ENCODE data around the gene ENTPD2.

The ENTPD2 gene

GRCh38 chr9:137058521-137059234 lies 4.8 kb upstream of the ENTPD2 start:
- peak overlapping the region; percentile 77; the same call in 1 of the 2 replicates for H3K27ac ChIP-seq
- TF ChIP-seq, protein P1, sequence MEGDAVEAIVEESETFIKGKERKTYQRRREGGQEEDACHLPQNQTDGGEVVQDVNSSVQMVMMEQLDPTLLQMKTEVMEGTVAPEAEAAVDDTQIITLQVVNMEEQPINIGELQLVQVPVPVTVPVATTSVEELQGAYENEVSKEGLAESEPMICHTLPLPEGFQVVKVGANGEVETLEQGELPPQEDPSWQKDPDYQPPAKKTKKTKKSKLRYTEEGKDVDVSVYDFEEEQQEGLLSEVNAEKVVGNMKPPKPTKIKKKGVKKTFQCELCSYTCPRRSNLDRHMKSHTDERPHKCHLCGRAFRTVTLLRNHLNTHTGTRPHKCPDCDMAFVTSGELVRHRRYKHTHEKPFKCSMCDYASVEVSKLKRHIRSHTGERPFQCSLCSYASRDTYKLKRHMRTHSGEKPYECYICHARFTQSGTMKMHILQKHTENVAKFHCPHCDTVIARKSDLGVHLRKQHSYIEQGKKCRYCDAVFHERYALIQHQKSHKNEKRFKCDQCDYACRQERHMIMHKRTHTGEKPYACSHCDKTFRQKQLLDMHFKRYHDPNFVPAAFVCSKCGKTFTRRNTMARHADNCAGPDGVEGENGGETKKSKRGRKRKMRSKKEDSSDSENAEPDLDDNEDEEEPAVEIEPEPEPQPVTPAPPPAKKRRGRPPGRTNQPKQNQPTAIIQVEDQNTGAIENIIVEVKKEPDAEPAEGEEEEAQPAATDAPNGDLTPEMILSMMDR (conservative IDR thresholded peaks at IDR 0.05) = no peak

DNA sequence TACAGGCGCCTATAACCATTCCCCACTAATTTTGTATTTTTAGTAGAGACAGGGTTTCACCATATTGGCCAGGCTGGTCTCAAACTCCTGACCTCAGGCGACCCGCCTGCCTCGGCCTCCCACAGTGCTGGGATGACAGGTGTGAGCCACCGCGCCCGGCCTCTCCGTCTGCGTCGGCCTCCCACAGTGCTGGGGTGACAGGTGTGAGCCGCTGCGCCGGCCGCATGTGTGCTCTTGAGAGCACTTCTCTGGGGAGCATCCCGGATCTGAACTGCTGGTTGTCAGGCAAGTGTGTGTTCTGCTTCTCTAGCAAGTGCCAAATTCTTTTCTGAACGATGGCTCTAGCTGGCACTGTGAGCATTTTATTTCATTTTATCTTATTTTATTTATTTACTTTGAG lies 3.7 kb upstream of the ENTPD2 start:
- TF ChIP-seq, protein P1 (conservative IDR thresholded peaks at IDR 0.05) = no peak
- peak overlapping the region; percentile 77 for H3K27ac ChIP-seq

- peak overlapping the region; percentile 77 for H3K27ac ChIP-seq
- TF ChIP-seq, protein P1 (conservative IDR thresholded peaks at IDR 0.05) = no peak
Observed at GRCh38 chr9:137056739-137057415, 3.0 kb upstream of the ENTPD2 start.

- H3K27ac ChIP-seq = peak overlapping the region; percentile 77
- TF ChIP-seq, protein P1 (conservative IDR thresholded peaks at IDR 0.05) = no peak
Observed at GRCh38 chr9:137055385-137056364, 1.8 kb upstream of the ENTPD2 start.

DNA sequence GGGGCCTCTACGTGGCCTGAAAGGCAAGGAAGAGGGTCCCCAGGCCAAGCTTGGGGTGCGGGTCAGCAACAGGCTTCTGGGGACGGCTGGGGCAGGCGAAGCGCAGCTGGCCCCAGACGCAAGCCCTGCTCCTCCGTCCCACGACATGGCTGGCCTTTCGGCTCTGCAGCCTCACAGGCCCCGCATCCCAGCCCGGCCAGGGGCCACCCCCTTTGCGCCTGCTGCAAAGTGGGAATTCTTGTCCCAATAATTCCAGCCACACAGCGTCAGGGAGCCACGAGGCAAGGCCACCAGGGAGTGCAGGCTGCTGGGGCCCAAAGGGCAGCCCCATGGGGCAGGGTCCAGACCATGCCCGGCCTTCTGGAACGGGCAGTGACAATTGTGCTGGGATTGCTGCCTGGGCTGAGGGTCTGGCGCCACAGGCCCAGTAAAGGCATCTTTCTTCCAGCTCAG lies 1.1 kb upstream of the ENTPD2 start:
- H3K27ac ChIP-seq = peak overlapping the region; percentile 77
- TF ChIP-seq, protein P1 (conservative IDR thresholded peaks at IDR 0.05) = no peak

GRCh38 chr9:137052998-137053943 lies 590 bp downstream of the ENTPD2 start:
- peak overlapping the region; percentile 77 for H3K27ac ChIP-seq
- TF ChIP-seq, protein P1 (conservative IDR thresholded peaks at IDR 0.05) = no peak
